Eye (tissue), 1 donor: ENCODE results near the gene ZHX3.
"Not testable (repeated sequence)": the region's sequence is repeated elsewhere in the genome, so short reads cannot be mapped to it uniquely, and the experiment has no call there.

ENCODE experiments used
- DNase-seq: peaks from one replicate; pipeline ENCODE4 v3.0.0-alpha.2; 2015

The ZHX3 gene

GRCh38 chr20:41255655-41256054 lies 61.9 kb downstream of the ZHX3 start:
- no peak for DNase-seq

DNA sequence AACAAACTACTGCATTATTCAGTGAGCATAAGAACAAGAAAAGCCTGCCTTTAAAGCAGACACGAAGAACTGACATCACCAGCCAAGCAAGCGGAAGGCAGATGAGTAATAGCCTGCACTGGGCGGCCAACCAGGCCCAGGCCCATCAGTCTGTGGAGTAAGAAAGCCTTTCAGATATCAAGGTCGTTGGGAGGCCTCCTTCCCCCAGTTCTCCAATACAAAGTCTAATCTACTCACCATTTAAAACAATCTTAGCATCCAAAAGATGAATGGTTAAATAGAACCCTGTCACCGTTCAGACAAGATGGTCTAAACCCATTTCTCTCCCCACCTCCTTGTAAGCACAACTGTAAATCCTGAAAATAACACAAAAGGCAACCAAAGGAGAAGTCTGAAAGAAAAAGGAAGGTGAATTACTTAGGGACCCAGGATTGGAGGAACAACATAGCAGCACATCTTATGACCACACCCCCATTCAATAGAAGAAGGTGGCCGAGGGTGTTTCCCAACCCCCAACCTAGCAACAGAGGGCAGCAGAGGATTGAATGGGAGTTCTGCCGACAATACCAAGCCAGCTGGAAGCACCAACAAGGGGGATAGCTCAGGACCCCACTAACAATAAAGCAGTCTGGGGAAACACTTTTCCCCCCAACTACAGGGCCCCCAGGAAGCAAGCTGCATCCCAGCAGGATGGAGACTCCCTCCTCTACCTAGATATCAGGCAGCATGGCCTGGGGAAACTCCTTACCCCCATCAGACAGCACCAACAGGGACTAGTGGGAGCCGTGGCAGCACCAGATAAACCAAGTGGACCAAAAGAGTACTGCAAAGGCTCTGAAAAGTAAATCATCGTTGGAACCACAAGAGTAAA lies 67.9 kb downstream of the ZHX3 start:
- peak; percentile 63 for DNase-seq

DNA sequence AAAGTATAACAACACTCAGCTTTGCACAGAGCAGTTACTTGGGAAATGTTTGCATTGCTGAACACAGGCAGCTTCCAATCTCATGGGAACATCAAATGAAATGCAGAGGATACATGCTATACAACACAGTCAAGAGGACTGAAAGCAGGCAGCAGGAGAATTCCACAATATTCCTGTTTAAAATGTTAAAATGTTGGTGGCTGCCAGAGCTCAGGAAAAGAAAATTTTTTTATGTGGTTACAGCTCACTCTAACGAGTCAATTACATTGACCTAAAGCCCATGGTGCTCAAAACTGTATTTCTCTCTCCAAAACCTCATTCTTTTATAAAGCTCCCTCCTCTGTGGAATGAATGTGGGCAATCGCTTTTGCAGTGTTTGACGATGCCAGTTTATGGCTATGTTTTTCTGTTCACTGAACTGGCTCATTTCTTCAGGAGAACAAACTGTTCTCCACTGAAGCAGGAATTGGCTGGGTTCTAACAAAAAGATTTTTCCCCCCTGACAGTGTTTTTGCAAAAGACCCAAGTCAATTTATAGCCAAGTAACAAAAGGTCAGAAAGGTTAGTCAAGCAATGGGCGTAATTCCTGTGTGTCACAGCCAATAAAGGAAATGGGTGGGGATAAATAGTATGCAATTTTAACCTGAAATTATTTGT lies 69.0 kb downstream of the ZHX3 start:
- DNase-seq = peak; percentile 64

GRCh38 chr20:41247523-41248367 lies 69.8 kb downstream of the ZHX3 start:
- no peak for DNase-seq

GRCh38 chr20:41245086-41245707 lies 72.3 kb downstream of the ZHX3 start:
- DNase-seq = peak; percentile 78

DNA sequence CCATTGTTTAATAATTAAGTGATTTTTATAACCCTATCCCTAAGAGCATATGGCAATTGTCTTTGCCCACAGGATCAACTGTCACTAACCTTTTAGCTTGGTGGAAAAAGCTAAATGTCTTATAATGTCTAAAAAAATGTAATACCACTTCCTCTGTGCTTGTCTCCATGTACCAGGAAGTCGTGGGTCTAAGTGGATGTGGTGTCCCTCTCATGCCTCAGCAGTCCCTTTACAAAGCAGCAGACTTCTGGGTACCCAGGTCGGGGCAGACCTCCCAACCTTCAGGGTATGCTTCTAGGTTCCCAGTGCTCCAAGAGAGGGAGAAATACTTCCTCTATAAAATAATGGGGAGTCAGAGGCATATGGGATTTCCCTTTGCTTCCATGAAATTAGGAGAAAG lies 74.7 kb downstream of the ZHX3 start:
- DNase-seq = no peak

- DNase-seq = no peak
These were observed 75.2 kb downstream of the ZHX3 start for GRCh38 chr20:41242352-41242751.

DNA sequence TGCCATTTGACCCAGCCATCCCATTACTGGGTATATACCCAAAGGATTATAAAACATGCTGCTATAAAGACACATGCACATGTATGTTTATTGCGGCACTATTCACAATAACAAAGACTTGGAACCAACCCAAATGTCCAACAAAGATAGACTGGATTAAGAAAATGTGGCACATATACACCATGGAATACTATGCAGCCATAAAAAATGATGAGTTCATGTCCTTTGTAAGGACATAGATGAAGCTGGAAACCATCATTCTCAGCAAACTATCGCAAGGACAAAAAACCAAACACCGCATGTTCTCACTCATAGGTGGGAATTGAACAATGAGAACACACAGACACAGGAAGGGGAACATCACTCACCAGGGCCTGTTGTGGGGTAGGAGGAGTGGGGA lies 80.3 kb downstream of the ZHX3 start:
- not testable (repeated sequence) for DNase-seq

DNA sequence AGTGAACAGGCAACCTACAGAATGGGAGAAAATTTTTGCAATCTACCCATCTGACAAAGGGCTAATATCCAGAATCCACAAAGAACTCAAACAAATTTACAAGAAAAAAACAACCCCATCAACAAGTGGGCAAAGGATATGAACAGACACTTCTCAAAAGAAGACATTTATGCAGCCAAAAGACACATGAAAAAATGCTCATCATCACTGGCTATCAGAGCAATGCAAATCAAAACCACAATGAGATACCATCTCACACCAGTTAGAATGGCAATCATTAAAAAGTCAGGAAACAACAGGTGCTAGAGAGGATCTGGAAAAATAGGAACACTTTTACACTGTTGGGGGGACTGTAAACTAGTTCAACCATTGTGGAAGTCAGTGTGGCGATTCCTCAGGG lies 80.7 kb downstream of the ZHX3 start:
- not testable (repeated sequence) for DNase-seq

DNA sequence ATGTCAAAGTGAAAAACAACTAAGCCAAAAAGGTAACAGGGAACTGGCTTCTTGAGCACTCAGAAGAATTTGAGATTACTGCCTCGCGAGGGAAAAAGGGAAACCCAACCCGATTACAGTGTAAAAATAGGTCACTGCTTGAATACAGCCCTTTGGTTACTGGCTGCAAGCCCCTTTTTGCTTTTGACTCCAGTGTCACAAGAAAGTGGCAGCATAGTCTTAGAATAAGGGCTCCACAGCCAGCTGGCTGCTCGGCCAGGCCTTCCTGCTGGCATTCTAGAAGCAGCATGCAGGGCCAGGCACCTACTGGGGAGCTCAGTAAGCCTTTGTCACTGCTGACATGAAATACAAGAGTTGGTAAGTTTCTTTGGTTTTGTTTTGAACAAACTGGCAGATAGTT lies 83.0 kb downstream of the ZHX3 start:
- no peak for DNase-seq

GRCh38 chr20:41234041-41234440 lies 83.5 kb downstream of the ZHX3 start:
- DNase-seq = no peak

GRCh38 chr20:41232973-41233926 lies 84.3 kb downstream of the ZHX3 start:
- no peak for DNase-seq

DNA sequence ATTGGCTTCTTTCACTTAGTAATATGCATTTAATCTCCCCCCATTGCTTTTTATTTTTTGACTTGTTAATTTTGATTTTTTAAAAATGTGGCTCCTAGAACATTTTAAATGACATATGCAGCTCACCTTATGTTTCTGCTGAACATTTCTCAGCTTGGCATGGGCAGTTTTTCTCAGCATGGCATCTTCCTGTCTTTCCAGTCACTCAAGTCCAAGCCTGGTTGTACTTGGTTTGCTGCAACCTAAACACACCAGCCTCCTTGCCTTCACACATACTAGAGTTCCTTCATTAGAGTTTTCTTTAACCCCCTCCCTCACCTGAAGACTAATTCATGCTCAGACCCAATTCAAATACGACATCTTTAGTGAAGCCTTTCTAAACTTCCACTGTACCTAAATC lies 86.4 kb downstream of the ZHX3 start:
- DNase-seq = no peak

DNA sequence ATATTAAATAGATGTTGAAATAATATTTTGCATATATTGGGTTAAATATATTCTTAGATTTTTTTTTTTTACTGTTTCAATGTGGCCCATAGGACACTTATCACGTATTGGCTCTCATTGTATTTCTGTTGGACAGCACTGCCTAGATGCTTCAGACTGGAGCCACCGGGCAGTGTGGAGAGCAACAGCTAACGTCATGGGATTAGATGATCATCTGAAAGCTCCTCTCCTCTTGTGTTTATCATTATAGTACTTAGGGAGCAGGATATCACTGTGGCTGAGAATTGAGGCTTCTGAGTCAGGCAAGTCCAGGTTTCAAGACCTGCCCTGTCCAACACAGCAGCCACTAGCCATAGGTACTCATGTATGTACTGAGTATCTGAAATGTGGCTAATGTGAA lies 87.4 kb downstream of the ZHX3 start:
- no peak for DNase-seq

DNA sequence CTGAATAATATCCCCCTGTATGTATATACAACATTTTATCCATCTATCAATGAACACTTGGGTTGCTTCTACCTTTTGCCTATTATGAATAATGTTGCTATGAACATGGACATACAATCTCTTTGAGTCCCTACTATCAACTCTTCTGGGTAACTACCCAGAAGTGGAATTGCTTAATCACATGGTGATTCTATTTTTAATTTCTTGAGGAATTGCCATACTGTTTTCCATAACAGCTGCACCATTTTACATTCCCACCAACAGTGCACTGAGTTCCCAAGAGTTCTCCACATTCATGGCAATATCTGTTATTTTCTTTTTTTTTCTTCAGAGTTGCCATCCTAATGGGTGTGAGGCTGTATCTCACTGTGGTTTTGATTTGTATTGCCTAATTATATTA lies 88.3 kb downstream of the ZHX3 start:
- DNase-seq = no peak

DNA sequence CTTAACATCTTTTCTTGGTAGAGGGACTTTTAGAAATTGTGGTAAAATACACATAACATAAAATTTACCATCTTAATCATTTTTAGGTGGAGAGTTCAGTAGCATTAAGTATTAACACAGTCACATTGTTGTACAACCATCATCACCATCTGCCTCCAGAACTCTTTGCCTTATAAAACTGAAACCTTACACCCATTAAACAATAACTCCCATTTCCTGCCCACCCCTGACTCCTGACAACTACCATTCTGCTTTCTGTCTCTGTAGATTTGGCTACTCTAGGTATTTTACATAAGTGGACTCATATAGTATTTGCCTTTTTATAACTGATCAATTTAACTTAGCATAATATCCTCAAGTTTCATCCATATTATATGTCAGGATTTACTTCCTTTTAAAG lies 88.7 kb downstream of the ZHX3 start:
- DNase-seq = no peak

- DNase-seq = no peak
These were observed 91.1 kb downstream of the ZHX3 start for GRCh38 chr20:41226426-41226825.

DNA sequence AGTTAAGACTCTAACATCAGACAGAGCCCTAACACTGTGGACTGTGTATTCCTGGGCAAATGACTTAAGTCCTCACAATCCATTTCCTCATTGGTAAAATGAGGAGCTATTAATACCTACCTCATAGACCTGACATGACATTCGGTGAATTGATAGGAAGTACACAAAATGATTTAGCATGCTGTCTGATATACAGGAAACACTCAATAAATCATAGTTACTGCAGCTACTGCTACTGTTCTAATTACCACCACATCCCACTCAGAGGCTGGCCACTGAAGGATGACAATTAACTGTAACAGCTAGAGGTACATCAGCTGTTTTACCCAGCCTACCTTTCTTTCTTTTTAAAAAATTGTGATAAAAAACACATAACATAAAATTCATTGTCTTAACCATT lies 92.4 kb downstream of the ZHX3 start:
- no peak for DNase-seq

GRCh38 chr20:41224281-41224680 lies 93.2 kb downstream of the ZHX3 start:
- DNase-seq = no peak

GRCh38 chr20:41223112-41223511 lies 94.4 kb downstream of the ZHX3 start:
- no peak for DNase-seq

GRCh38 chr20:41222703-41223102 lies 94.8 kb downstream of the ZHX3 start:
- DNase-seq = no peak

GRCh38 chr20:41222296-41222695 lies 95.2 kb downstream of the ZHX3 start:
- DNase-seq = no peak
